Effector CD8-positive, alpha-beta T cell (primary cell): Measurements from ENCODE around the gene IGF2R.
"Not testable (repeated sequence)": the region's sequence is repeated elsewhere in the genome, so short reads cannot be mapped to it uniquely, and the experiment has no call there.

Experiments
- DNase-seq: peaks from one replicate; lab custom pipeline; 2025; lab: John Stamatoyannopoulos, UW
- total RNA-seq, 4 experiments: gene quantifications; one replicate each; lab custom pipeline; 2026; lab: John Stamatoyannopoulos, UW

Gene IGF2R, protein sequence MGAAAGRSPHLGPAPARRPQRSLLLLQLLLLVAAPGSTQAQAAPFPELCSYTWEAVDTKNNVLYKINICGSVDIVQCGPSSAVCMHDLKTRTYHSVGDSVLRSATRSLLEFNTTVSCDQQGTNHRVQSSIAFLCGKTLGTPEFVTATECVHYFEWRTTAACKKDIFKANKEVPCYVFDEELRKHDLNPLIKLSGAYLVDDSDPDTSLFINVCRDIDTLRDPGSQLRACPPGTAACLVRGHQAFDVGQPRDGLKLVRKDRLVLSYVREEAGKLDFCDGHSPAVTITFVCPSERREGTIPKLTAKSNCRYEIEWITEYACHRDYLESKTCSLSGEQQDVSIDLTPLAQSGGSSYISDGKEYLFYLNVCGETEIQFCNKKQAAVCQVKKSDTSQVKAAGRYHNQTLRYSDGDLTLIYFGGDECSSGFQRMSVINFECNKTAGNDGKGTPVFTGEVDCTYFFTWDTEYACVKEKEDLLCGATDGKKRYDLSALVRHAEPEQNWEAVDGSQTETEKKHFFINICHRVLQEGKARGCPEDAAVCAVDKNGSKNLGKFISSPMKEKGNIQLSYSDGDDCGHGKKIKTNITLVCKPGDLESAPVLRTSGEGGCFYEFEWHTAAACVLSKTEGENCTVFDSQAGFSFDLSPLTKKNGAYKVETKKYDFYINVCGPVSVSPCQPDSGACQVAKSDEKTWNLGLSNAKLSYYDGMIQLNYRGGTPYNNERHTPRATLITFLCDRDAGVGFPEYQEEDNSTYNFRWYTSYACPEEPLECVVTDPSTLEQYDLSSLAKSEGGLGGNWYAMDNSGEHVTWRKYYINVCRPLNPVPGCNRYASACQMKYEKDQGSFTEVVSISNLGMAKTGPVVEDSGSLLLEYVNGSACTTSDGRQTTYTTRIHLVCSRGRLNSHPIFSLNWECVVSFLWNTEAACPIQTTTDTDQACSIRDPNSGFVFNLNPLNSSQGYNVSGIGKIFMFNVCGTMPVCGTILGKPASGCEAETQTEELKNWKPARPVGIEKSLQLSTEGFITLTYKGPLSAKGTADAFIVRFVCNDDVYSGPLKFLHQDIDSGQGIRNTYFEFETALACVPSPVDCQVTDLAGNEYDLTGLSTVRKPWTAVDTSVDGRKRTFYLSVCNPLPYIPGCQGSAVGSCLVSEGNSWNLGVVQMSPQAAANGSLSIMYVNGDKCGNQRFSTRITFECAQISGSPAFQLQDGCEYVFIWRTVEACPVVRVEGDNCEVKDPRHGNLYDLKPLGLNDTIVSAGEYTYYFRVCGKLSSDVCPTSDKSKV (N-terminal part only)
- total RNA-seq = 262 to 826 (median 524) reads per million in 4 experiments

DNA sequence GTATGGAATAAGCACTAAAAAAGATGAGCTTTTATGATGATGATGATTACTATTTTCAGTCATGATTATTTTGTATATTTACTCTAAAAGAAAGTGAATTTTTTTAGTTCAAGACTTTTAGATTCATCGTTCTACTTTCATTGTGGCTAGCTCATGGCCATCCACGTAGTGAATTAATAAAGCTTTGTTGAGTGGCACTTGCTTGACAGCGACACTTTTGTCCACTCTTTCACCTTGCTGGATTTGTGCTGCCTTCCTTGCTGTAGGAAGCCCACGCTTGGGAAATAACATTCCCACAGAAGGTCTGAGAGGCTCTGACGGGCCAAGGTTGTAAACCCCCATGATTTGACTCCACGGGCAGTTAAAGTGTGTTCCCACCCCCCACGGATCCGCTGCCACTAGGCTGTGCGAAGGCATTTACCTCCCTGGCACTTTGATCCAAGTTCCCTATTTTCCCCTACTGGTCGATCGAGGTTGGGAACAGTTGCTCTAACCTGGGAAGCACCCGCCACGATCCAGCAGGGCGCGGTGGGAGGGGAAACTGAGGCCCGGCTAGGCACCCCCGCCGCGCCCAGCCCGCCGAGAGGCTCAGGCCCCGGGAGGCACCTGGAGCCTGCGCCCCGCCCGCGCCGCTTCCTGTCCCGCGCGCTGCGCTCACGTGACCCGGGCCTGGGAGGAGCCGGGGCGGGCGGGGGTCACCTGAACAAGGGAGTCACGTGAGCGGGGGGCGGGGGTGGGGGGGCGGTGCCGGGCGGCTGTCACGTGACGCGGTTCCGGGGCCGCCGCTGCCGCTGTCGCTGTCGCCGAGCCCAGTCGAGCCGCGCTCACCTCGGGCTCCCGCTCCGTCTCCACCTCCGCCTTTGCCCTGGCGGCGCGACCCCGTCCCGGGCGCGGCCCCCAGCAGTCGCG, at the start of gene IGF2R:
Gene IGF2R (plus strand): TSS at position 788 of the 909 bp plus-strand sequence. CDS start 165 bp downstream, outside the sequence.
- DNase-seq = peak; percentile 87

DNA sequence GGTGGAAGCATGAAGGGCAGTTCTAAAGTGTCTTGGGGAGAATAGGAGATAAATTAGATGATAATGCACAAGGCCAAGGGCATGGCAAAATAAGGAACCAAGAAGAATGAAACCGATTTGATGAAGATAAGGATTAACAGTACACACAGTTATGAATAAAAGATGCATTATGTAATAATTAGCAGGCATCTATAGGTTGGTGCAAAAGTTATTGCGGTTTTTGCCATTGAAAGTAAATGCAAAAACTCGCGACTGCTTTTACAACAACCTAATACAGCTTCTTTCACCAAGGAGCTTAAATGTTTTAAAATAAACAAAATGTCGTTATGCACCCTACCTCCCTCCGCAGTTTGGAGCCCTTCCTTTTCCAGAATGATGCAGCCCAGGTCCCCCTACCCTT, 49.1 kb upstream of the IGF2R start:
- no peak for DNase-seq

DNA sequence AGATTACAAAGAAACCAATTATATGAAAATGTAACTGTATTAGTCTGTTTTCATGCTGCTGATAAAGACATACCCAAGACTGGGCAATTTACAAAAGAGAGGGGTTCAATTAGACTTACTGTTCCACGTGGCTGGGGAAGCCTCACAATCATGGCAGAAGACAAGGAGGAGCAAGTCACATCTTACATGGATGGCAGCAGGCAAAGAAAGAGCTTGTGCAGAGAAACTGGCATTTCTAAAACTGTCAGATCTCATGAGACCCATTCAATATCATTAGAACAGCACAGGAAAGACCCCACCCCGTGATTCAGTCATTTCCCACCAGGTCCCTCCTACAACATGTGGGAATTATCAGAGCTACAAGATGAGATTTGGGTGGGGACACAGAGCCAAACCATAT, 44.7 kb upstream of the IGF2R start:
- not testable (repeated sequence) for DNase-seq

DNA sequence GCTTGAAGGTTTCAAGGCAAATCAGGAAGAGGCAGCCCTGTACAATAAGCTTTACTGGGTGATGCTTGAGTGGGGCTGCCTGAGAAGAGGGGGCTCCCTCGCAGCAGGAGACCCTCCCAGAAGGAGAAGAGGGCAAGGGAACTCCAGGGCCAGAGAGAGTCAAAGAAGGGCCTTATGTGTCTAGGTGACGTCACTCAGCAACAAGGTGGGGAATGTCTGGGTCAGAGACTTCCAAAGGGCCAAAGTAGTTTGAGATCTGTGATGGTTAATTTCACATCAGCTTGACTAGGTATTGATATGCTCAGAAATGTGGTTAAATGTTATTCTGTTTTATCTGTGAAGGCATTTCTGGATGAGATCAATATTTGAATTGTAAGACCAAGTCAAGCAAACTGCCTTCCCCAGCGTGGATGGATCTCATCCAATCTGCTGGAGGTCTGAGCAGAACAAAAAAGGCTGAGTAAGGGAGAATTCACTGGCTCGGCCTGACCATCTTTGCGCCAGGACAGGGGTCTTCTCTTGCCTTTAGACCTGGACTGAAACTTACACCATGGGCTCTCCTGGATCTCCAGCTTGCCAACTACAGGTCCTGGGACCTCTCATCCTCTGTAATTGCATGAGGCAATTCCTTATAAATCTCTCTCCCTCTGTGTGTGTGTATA, 42.2 kb upstream of the IGF2R start:
- no peak for DNase-seq

DNA sequence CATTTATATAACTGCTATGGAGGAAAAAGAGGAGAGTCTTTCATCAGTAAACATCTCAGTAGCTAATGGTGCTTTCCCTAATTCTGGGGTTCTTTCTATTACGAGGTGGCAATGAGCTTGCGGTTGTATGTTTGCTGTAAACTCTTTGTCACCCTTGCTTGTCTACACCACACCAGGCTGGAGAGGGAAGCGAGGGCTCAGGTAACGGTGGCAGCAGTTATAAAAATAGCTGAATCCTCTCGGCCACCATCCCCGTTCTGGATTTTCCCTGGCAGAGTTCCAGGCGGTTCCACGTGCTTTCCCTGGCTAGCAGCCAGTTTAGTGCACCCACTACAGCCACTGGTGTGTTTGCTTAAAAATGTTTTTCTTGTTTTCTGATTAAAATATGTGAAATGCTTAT, 39.1 kb upstream of the IGF2R start:
- no peak for DNase-seq

DNA sequence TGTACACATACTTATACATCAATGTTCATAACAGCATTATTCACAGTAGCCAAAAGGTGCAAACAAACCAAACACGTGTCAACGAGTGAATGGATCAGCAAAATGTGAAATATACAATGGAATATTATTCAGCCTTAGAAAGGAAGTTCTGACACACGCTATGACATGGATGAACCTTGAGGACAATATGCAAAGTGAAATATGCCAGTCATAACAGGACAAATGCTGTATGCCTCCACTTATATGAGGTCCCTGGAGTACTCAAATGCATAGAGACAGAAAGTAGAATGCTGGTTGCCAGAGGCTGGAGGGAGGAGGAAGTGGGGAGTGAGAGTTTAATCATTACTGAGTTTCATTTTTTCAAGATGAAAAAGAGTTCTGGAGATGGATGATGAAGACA, 37.8 kb upstream of the IGF2R start:
- DNase-seq = no peak

DNA sequence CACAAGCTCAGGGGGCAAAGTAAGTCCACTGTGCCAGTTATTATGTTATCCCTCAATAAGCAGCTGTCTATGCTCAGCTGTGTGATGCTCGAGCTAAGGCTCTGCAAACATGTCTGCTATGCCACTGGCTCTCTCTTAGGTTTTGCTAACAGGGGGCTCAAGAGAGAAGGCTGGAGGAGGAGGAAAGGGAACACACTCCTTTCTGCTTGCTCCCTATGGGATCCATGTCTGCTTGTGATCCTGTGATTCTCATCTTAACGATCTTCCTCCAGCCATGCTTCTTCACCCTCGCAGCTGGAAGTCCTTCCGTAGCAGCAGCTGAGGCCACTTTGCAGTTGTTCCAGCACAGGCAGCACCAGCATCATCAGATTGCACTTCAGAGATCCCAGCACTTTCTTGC, 37.0 kb upstream of the IGF2R start:
- no peak for DNase-seq

DNA sequence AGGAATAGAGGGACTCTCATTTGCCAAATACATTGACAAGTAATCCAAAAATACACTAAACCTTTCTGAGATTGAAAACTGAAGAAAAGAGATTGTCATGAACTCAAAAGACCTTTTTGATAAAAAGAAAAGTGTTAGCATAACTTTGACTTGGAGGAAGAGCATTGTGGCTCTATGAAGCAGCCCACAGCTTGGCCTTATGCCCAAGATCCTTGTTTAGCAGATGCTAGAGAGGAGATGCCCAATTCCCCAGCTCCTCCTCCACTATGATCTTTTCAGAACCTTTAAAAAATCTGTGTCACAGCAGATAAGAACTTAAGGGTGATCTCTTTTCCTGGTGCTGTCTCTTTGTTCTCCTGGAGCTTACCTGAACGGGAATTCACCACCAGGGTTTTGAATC, 35.8 kb upstream of the IGF2R start:
- no peak for DNase-seq

DNA sequence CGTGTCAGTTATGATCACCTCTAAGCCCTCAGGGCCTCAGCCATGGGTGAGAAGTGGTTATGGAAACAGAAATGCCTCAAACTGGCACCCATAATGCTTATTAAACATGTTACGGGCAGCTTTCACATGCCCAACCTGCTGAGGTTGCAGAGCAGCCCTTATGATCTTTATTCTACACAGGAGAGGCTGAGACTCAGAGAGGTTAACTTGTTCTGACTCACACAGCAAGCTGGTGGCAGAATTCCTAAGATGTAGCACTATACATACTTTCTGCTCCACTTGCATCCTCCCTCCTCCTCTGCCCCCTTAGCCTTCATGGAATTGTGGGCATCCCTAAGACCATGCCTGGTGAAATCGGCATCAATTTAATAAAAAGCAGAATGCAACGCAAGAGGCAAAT, 34.7 kb upstream of the IGF2R start:
- DNase-seq = no peak

DNA sequence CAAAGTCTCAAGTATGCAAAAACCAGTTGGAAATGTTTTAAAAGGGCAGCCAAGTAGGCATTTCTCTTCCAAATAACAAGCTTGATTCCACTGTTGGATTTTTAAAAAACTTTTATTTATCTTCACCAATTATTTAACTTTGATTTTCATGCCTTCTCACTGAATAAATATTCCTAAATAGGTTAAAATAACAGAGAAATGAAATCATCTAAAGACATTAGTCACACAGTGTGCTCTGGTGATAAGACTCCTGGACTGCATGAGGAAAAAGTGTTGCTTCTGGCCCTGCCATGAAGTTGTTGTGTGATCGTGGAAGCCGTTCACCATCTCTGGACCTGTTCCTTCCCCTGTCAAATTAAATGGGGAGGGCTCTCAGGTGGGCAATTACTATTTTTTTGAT, 33.8 kb upstream of the IGF2R start:
- no peak for DNase-seq

DNA sequence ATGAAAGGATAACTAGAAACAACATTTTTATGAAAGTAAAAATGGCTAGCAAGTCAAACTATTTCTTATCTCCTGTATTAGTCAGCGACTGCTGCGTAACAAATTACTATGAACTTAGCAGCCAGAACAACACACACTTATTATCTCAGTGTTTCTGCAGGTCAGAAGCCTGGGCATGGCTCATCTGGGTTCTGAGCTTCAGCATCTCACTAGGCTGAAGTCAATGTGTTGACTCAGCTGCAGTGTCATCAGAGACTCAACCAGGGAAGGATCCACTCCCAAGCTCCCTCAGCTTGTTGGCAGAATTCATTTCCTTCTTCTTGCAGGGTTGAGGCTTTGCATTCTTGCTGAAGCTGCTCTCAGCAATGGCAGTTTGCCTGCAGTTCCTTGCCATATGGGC, 33.2 kb upstream of the IGF2R start:
- no peak for DNase-seq

DNA sequence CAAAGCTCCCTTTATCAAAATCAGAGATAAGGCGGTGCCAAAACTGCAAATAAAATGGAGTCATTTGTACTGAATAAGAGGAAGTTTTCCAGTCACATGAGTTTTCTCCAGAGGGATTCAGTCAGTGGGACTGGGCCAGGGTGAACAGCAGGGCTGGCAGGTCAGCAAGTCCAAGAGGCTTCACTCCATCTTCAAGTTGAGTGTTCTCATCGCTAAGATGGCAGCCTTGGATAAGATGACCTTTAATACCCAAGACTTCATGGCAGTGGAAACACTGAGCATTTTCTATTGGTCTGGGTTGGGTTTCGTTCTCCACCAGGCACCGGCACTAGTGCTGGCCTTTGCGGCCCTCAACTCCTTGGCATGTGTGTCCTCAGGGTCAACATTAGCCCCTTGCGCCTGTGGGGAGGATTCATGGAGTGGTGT, 29.3 kb upstream of the IGF2R start:
- no peak for DNase-seq

DNA sequence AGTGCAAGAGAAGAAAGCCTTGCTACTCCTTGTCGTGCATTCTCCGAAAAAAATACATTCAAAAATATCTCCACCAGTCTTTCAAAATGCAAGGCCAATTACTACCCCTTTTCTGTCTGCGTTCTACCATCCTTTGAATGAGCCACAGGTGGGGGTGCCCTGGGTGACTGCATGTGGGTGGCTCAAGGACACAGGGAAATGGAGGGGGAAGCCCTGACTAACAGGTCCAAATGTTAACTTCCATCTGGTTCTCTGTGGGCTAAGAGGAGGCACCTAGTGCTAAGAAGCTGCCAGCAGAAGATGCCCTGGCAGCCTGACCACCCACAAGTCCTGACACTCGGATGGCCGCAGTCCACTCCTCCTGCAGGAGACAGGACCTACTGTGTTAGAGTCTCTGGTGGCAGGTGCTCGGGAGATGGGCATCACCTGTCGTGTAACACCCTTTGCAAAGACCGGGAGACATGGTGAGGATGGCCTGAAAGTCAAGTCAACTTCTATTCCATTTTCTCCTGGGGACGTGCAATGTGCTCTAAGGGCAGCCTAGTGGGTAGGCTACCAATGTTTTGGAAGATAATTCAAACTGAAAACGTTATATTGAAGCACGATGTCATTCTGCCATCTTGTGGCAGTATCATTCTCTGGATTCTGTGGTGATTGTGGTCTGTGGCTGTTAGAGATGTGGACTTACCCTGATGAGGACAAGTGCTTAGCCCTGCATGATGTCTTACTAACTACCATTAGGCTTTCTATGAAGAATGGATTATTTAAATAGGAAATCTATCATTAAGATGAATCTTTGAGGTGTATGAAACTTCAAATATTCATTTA, 27.4 kb upstream of the IGF2R start:
- no peak for DNase-seq

DNA sequence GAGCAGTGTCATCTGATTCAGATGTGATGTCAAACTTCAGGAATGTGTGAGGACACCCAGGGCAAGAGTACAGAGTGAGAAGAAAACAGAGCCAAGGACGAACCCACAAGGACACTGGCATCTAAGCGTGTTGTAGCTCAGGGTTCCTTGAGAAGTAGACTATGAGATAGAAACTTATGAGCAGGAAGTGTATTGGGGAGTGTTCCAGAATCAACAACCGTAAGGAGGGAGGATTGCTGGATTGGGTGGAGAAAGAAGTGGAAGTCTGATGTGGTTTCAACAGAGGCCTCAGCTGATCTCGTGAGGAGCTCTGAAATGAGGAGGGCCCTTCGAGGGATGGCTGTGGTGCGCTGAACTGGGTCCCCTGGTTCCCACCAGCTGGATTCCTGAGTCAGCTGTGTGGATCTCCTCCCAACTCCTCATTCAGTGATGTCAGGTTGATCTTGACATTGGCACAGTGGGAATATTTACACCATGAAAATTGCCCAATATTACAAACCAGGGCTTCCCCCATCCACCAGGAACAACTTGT, 25.7 kb upstream of the IGF2R start:
- DNase-seq = no peak

DNA sequence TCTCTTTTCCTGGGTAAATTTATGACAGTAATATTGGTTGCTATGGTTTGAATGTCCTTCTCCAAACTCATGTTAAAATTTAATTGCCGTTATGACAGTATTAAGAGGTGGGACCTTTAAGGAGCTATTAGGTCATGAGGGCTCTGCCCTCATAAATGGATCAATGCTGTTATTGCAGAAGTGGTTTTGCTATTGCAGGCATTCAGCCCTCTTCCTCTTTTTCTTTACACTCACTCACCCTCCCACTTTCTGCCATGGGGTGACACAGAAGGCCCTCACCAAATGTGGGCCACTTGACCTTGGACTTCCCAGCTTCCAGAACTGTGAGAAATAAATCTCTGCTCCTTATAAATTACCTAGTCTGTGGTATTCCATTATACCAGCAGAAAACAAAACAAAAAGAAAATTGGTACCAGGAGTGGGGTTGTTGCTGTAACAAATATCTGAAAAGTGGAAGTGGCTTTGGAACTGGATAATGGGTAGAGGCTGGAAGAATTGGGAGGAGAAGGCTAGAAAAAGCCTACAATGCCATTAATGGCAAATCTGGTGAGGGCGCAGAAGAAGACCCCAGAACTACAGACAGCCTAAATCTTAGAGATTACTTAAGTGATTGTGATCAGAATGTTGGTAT, 24.8 kb upstream of the IGF2R start:
- no peak for DNase-seq

DNA sequence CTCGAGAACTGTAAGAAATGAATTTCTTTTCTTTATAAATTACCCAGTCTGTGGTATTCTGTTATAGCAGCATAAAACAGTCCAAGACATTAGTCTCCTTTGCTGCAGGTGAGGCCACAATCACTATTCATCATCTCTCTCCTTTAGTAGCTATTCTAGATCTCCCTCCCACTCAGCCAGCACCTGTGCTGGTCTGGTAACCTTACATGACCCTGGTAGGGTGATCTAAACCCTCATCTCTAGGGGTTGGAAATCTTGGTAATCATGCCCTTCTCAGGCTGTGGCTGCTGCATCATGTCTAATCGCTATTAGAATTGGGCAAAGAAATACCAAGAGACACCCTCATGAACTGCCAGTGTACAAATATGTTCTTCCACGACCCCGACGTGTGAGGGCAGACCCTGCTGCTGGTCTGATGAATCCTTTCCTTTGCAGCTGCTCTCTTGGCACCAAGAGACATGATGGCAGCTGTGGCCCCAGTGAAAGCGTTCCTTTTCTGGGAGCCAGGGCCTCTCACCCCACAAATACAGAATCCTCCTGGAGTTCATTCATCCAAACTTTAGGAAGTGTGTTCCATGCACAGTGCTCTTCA, 23.0 kb upstream of the IGF2R start:
- DNase-seq = no peak

DNA sequence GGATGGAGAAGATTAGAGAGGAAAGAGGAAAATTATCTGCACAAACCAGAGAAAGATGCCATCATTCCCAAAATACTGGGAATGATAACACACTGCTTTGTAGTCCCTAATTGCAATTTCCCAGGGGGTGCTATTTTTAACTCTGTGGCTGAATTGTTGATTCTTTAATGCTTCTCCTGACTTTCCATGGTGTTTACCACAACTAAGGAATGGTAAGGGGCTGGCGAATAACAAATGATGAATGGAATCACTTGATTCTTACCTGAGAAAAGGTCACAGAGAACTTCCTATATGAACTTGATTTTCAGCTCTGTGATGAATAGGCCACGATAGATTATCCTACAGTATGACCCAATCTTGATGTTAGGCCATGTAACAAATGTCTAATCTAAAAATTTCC, 22.0 kb upstream of the IGF2R start:
- no peak for DNase-seq

DNA sequence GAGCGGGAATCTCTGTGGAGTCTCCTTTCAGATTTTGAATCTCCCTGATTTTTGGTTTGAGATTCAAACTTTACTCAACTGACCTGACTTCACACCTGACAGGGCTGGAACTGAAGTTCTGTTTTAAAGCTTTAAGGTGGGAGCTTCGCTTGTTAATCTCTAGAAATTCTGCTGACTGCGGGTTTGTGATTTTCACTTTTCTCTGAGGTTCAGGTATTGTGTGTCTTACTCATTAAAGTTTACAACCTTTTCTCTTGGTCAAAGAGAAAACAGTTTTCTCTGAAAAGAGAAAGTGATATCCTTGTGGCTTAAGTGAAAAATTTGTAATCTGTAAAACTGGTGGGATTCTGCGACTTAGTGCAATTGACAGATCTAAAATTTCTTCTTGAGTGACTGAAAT, 20.7 kb upstream of the IGF2R start:
- DNase-seq = no peak
